MCF 10A (cell line): ENCODE data around the gene KIRREL3. TPM values are rescaled to one million over a fixed set of nuclear protein-coding genes. Genes with fewer than 3 reads are reported as not detected.

ENCODE experiments used
- BruUV-seq: library from RNA; stranded (reverse); fragments of 400-500 nt; replicated peaks from 2 replicates; lab custom pipeline; 2021; lab: Mats Ljungman, UMichigan
- CTCF ChIA-PET: fragments of 300-600 bp; sonication (Branson Sonifier 250); formaldehyde crosslinking; extraction: SDS; loops from one replicate; lab custom pipeline; 2021; ENCODE audit warnings: antibody characterized with exemption, inconsistent platforms; lab: Yijun Ruan, JAX
- POLR2A ChIA-PET: fragments of 300-600, 350-650 bp; sonication (Branson Sonifier 250); formaldehyde crosslinking; extraction: SDS; loops from one replicate; lab custom pipeline; 2020; ENCODE audit warnings: antibody characterized with exemption, inconsistent platforms; lab: Yijun Ruan, JAX
- DNase-seq: peaks from one replicate; pipeline ENCODE4 v3.0.0-alpha.2; 2018; ENCODE audit not compliant: unreplicated experiment
- H3K27ac Mint-ChIP-seq: one replicate; pipeline ENCODE4 v1.8.0; 2022; ENCODE audit warnings: mild to moderate bottlenecking, low read depth, mixed read lengths; ENCODE audit not compliant: unreplicated experiment
- H3K27me3 Mint-ChIP-seq: one replicate; pipeline ENCODE4 v1.8.0; 2022; ENCODE audit warnings: mixed read lengths; ENCODE audit not compliant: insufficient read depth, unreplicated experiment
- H3K36me3 Mint-ChIP-seq: one replicate; pipeline ENCODE4 v1.8.0; 2022; ENCODE audit warnings: mild to moderate bottlenecking, moderate library complexity, mixed read lengths; ENCODE audit not compliant: insufficient read depth, unreplicated experiment
- H3K4me1 Mint-ChIP-seq: one replicate; pipeline ENCODE4 v1.8.0; 2022; ENCODE audit warnings: mixed read lengths; ENCODE audit not compliant: insufficient read depth, unreplicated experiment
- H3K4me3 Mint-ChIP-seq: one replicate; pipeline ENCODE4 v1.8.0; 2022; ENCODE audit warnings: mild to moderate bottlenecking, moderate library complexity, mixed read lengths; ENCODE audit not compliant: unreplicated experiment
- H3K9me3 Mint-ChIP-seq: one replicate; pipeline ENCODE4 v1.8.0; 2022; ENCODE audit warnings: mixed read lengths; ENCODE audit not compliant: unreplicated experiment
- intact Hi-C: fragments of 100-400 bp; cut with micrococcal nuclease; formaldehyde crosslinking; loops from 2 replicates; pipeline ENCODE4 v1.14.1; 2022
- total RNA-seq: library from RNA; stranded (reverse); gene quantifications from 2 replicates; pipeline ENCODE4 v1.2.3, GENCODE V29; 2022
- TF ChIP-seq, protein P1 (sequence below): fragments of 200-600 bp; IDR thresholded peaks from one replicate; pipeline ENCODE4 v1.8.0; 2022; ENCODE audit warnings: antibody characterized with exemption, mild to moderate bottlenecking; ENCODE audit not compliant: unreplicated experiment

Gene KIRREL3
- total RNA-seq, 1 experiment from 2014 or later = not detected

DNA sequence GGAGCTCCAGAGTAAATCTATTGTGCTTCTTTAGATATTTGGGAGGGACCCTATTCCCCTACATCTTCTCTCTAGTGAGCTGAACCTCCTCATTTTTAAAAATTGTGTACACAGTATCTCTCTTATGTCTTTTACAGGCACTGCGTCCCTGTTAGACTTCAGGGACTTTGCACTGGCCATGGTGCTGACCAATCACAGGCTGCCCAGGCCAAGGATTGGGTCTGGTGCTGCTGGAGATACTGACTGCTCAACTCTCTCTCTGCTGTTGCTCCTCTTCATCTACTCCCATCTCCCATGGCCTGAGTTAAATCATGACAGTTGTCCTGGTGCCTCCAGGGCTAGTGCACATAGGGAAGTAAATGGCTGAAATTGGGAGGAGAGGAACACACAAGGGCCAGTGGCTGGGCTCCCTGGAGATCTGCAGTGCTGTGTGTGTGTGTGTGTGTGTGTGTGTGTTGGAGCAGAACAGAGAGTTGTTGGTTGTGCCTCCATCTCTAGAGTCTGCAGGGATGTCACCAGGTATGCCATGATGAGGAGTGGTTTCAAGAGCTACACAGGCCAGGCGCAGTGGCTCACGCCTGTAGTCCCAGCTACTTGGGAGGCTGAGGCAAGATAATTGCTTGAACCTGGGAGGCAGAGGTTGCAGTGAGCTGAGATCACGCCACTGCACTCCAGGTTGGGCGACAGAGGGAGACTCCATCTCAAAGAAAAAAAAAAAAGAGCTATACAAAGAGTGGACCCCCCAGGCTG lies 489.8 kb downstream of the KIRREL3 start:
- TF ChIP-seq, protein P1, sequence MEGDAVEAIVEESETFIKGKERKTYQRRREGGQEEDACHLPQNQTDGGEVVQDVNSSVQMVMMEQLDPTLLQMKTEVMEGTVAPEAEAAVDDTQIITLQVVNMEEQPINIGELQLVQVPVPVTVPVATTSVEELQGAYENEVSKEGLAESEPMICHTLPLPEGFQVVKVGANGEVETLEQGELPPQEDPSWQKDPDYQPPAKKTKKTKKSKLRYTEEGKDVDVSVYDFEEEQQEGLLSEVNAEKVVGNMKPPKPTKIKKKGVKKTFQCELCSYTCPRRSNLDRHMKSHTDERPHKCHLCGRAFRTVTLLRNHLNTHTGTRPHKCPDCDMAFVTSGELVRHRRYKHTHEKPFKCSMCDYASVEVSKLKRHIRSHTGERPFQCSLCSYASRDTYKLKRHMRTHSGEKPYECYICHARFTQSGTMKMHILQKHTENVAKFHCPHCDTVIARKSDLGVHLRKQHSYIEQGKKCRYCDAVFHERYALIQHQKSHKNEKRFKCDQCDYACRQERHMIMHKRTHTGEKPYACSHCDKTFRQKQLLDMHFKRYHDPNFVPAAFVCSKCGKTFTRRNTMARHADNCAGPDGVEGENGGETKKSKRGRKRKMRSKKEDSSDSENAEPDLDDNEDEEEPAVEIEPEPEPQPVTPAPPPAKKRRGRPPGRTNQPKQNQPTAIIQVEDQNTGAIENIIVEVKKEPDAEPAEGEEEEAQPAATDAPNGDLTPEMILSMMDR = no peak
- ChIA-PET POLR2A (no interaction called here), CTCF (interaction anchor here (1.6 kb wide), 1 partner anchor 30 kb away, joined by 6 read pairs; no protein-coding TSS in a partner anchor)
- BruUV-seq = no TSS peak
- H3K27ac Mint-ChIP-seq = no peak overlapping the region
- H3K9me3 Mint-ChIP-seq = no peaks in the 10 kb centered on the region
- no peak overlapping the region for H3K4me3 Mint-ChIP-seq
- no peaks in the 10 kb centered on the region for H3K4me1 Mint-ChIP-seq
- intact Hi-C loops = no loop called here
- no peaks in the 10 kb centered on the region for H3K36me3 Mint-ChIP-seq
- DNase-seq = no peak
- H3K27me3 Mint-ChIP-seq = peaks cover 13% of the 10 kb centered on the region

GRCh38 chr11:126507646-126508045 lies 492.9 kb downstream of the KIRREL3 start:
- H3K4me3 Mint-ChIP-seq = no peak overlapping the region
- DNase-seq = no peak
- TF ChIP-seq, protein P1 = no peak
- no peak overlapping the region for H3K27ac Mint-ChIP-seq
- H3K36me3 Mint-ChIP-seq = no peaks in the 10 kb centered on the region
- intact Hi-C loops = no loop called here
- BruUV-seq = no TSS peak
- H3K27me3 Mint-ChIP-seq = peaks cover 20% of the 10 kb centered on the region
- POLR2A ChIA-PET = no interaction called here
- CTCF ChIA-PET = interaction anchor here (0.7 kb wide), 2 partner anchors 67 to 998 kb away, joined by 3 read pairs; no protein-coding TSS in a partner anchor
- peaks cover 12% of the 10 kb centered on the region for H3K9me3 Mint-ChIP-seq
- H3K4me1 Mint-ChIP-seq = no peaks in the 10 kb centered on the region

DNA sequence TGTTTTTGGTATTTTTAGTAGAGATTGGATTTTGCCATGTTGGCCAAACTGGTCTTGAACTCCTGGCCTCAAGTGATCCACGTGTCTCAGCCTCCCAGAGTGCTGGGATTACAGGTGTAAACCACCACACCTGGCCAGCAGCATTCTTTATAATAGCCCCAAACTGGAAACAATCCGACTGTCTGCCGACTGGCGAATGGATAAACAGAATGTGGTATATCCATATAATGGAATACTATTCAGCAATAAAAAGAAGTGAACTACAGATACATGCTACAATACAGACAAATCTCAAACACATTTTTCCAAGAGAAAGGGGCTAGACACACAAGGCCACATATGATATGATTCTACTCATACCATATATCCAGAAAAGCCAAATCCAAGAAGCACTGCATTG lies 493.8 kb downstream of the KIRREL3 start:
- no peak for DNase-seq
- intact Hi-C loops = no loop called here
- TF ChIP-seq, protein P1 = no peak
- Mint-ChIP-seq H3K4me1 (no peaks in the 10 kb centered on the region), H3K4me3 (no peak overlapping the region), H3K36me3 (no peaks in the 10 kb centered on the region), H3K9me3 (peaks cover 12% of the 10 kb centered on the region), H3K27me3 (peaks cover 28% of the 10 kb centered on the region), H3K27ac (no peak overlapping the region)
- POLR2A ChIA-PET = interaction anchor here (0.6 kb wide), 1 partner anchor 210 kb away, joined by 5 read pairs; no protein-coding TSS in a partner anchor
- BruUV-seq = no TSS peak
- CTCF ChIA-PET = no interaction called here

GRCh38 chr11:126502982-126503381 lies 497.6 kb downstream of the KIRREL3 start:
- no peak for DNase-seq
- Mint-ChIP-seq H3K36me3 (no peaks in the 10 kb centered on the region), H3K27ac (no peak overlapping the region), H3K27me3 (peaks cover 28% of the 10 kb centered on the region), H3K4me3 (no peak overlapping the region), H3K4me1 (no peaks in the 10 kb centered on the region), H3K9me3 (peaks cover 12% of the 10 kb centered on the region)
- no TSS peak for BruUV-seq
- ChIA-PET POLR2A (no interaction called here), CTCF (interaction anchor here (1.5 to 3.7 kb wide), 3 partner anchors 18 to 192 kb away, joined by 5 to 25 read pairs (median 5); no protein-coding TSS in a partner anchor)
- TF ChIP-seq, protein P1 = no peak
- intact Hi-C loops = no loop called here
